ENCODE measurements around the gene SERPINE2.

- TF ChIP-seq CTCF (IDR thresholded peaks at IDR 0.05) (no peak), POLR2A (IDR thresholded peaks at IDR 0.05) (no peak), POLR2AphosphoS5 (IDR thresholded peaks at IDR 0.05) (no peak), EP300 (IDR thresholded peaks at IDR 0.05) (no peak)
Measured at GRCh38 chr2:224085246-224085645, 46.2 kb upstream of the SERPINE2 start.

Data from stomach (tissue), 4 donors.